ENCODE results near the gene FMNL2.

The FMNL2 gene

DNA sequence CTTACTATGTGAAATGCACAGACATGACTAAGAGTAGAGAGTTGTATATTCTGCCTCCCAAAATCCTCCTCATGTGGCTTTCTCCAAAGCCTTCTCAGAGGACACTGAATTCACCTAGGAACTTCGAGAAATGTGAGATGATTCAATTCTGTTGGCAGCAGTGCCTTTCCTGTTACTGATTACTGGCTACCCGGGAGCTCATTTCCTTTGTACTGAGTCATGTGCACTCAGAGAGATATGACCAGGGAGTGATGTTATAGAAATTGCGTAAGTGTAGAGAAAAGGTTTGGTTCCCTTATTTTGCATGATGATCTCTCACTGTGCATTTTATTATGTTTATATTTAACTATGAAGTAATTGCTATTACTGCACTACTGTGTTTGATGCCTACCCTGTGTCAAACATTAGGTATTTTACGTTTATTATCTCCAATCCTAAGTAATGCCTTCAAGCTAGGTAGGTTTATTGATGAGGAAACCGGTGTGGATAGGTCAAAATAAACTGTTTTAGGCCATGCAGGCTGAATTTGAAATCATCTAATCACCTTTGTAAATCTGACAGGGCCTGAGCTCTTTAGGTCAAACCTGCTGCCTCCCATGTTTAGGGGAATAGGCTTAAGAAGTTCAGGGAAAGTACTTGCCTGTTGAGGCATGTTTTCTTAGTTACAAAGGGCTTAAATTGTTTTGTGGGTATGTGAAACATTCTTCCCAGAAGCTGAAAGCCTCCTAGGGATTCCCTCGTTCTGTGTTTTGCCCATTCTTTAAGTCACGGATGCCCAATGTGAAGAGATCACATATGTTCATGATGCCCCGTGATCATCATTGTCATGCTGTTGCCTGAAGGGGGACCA lies 86.8 kb downstream of the FMNL2 start:
- H3K79me2 ChIP-seq (ENCODE audit: insufficient read depth, low read length), result no peaks in the 10 kb centered on the region
- H3K9ac ChIP-seq (ENCODE audit: low read depth, low read length), result no peak overlapping the region
- H3K9me3 ChIP-seq (ENCODE audit: insufficient read depth, low read length, severe bottlenecking), result no peaks in the 10 kb centered on the region
- H3K4me2 ChIP-seq (ENCODE audit: insufficient read depth, low read length), result no peak overlapping the region
- no peak overlapping the region for H3K27ac ChIP-seq (ENCODE audit: low read length)
- ATAC-seq (ENCODE audit: insufficient read depth, low read depth) (no peak), DNase-seq (no peak)
- H3K27me3 ChIP-seq (ENCODE audit: insufficient read depth, low read length, poor library complexity), result no peaks in the 10 kb centered on the region
- no peaks in the 10 kb centered on the region for H3K36me3 ChIP-seq (ENCODE audit: insufficient read depth, low read length)
- no peaks in the 10 kb centered on the region for H3K4me1 ChIP-seq (ENCODE audit: insufficient read depth, low read length)
- no peak overlapping the region for H2AFZ ChIP-seq (ENCODE audit: low read depth, low read length)
- TF ChIP-seq, protein P1, sequence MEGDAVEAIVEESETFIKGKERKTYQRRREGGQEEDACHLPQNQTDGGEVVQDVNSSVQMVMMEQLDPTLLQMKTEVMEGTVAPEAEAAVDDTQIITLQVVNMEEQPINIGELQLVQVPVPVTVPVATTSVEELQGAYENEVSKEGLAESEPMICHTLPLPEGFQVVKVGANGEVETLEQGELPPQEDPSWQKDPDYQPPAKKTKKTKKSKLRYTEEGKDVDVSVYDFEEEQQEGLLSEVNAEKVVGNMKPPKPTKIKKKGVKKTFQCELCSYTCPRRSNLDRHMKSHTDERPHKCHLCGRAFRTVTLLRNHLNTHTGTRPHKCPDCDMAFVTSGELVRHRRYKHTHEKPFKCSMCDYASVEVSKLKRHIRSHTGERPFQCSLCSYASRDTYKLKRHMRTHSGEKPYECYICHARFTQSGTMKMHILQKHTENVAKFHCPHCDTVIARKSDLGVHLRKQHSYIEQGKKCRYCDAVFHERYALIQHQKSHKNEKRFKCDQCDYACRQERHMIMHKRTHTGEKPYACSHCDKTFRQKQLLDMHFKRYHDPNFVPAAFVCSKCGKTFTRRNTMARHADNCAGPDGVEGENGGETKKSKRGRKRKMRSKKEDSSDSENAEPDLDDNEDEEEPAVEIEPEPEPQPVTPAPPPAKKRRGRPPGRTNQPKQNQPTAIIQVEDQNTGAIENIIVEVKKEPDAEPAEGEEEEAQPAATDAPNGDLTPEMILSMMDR (IDR thresholded peaks at IDR 0.05; ENCODE audit: borderline replicate concordance, extremely low read depth, low read length, poor library complexity, severe bottlenecking), result no peak
- TF ChIP-seq EZH2 (IDR thresholded peaks at IDR 0.05; ENCODE audit: borderline replicate concordance, low read depth, low read length, severe bottlenecking), result no peak
- H4K20me1 ChIP-seq (ENCODE audit: insufficient read depth, low read length), result no peaks in the 10 kb centered on the region
- H3K4me3 ChIP-seq (ENCODE audit: low read depth in 1 of 2, low read length in 2 of 2), result no peak overlapping the region

DNA sequence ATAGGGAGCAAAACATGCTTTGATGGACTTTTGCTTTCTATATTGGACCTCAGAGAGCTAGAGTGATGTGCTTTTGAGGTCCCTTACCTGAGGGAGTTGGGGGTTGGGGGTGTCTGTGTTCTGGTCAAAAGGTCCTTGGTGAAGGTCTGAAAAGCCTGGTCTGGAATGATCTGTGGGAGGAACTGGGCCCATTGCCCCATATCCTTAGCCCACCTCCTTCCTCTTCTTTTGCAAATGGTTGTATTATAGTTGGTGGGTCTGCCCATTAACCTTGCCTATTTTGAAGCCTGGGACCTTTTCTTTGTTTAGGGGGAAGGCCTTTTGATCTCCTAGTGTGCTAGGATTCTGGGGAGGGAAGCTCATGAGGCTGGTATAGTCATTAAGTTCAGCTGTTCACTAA lies 88.7 kb downstream of the FMNL2 start:
- no peak for ATAC-seq (ENCODE audit: insufficient read depth, low read depth)
- Histone ChIP-seq H3K79me2 (ENCODE audit: insufficient read depth, low read length) (no peaks in the 10 kb centered on the region), H3K27me3 (ENCODE audit: insufficient read depth, low read length, poor library complexity) (no peaks in the 10 kb centered on the region), H3K4me2 (ENCODE audit: insufficient read depth, low read length) (no peak overlapping the region), H3K9me3 (ENCODE audit: insufficient read depth, low read length, severe bottlenecking) (no peaks in the 10 kb centered on the region), H2AFZ (ENCODE audit: low read depth, low read length) (no peak overlapping the region), H3K9ac (ENCODE audit: low read depth, low read length) (no peak overlapping the region), H4K20me1 (ENCODE audit: insufficient read depth, low read length) (no peaks in the 10 kb centered on the region), H3K4me3 (ENCODE audit: low read depth in 1 of 2, low read length in 2 of 2) (no peak overlapping the region), H3K27ac (ENCODE audit: low read length) (no peak overlapping the region), H3K36me3 (ENCODE audit: insufficient read depth, low read length) (no peaks in the 10 kb centered on the region), H3K4me1 (ENCODE audit: insufficient read depth, low read length) (no peaks in the 10 kb centered on the region)
- no peak for DNase-seq
- TF ChIP-seq EZH2 (IDR thresholded peaks at IDR 0.05; ENCODE audit: borderline replicate concordance, low read depth, low read length, severe bottlenecking), result no peak
- TF ChIP-seq, protein P1 (IDR thresholded peaks at IDR 0.05; ENCODE audit: borderline replicate concordance, extremely low read depth, low read length, poor library complexity, severe bottlenecking), result no peak

DNA sequence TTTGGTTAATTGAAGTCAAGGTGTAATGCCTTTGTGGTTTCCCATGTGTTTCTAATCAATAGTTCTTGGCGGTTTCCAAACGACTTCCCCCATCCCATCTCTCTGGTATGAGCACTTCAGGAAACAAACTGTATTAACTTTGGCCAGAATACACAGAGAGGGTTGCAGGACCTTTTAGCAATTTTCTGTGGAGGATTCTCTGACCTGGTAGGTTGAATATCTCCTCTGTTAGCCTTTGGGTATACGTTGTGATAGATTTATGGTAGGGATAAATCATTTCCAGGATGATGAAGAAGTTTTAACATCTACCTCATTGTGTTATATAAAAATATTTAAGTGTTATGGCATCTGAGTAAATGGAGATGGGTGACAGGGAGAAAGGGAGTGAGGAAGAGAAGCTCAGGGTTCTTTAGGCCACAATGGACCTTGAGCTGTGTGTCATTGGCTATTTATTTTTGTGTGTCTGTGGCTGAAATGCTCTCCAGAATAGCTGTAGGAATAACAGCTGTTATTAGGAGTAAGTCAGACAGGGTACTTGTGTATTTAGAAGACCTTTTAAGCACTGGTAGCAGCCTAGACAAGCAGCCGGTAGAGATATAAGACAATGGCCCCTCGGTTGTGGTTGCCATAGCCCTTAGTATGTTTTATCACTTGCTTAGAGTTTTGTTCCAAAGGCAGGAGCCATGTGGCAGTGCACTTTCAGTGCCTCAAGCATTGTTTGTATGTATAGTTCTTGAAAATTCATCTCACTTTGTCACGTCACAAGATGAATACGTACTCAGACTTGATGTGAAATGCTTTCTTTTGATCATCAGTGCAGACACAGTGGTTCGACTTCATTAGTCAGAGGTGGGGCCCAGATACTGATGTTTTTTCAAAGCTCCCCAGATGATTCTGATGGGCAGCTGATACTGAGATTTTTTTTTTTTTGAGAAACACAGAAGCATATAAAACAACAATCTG lies 91.1 kb downstream of the FMNL2 start:
- no peaks in the 10 kb centered on the region for H3K9me3 ChIP-seq (ENCODE audit: insufficient read depth, low read length, severe bottlenecking)
- no peak overlapping the region for H3K27ac ChIP-seq (ENCODE audit: low read length)
- no peaks in the 10 kb centered on the region for H4K20me1 ChIP-seq (ENCODE audit: insufficient read depth, low read length)
- no peaks in the 10 kb centered on the region for H3K36me3 ChIP-seq (ENCODE audit: insufficient read depth, low read length)
- DNase-seq (no peak), ATAC-seq (ENCODE audit: insufficient read depth, low read depth) (no peak)
- no peak overlapping the region for H3K4me3 ChIP-seq (ENCODE audit: low read depth in 1 of 2, low read length in 2 of 2)
- no peak overlapping the region for H2AFZ ChIP-seq (ENCODE audit: low read depth, low read length)
- TF ChIP-seq EZH2 (IDR thresholded peaks at IDR 0.05; ENCODE audit: borderline replicate concordance, low read depth, low read length, severe bottlenecking), result no peak
- TF ChIP-seq, protein P1 (IDR thresholded peaks at IDR 0.05; ENCODE audit: borderline replicate concordance, extremely low read depth, low read length, poor library complexity, severe bottlenecking), result no peak
- H3K4me2 ChIP-seq (ENCODE audit: insufficient read depth, low read length), result no peak overlapping the region
- no peaks in the 10 kb centered on the region for H3K27me3 ChIP-seq (ENCODE audit: insufficient read depth, low read length, poor library complexity)
- H3K4me1 ChIP-seq (ENCODE audit: insufficient read depth, low read length), result no peaks in the 10 kb centered on the region
- H3K9ac ChIP-seq (ENCODE audit: low read depth, low read length), result no peak overlapping the region
- no peaks in the 10 kb centered on the region for H3K79me2 ChIP-seq (ENCODE audit: insufficient read depth, low read length)
